ENCODE data around the gene BIK.

Gene BIK

GRCh38 chr22:43163241-43163795, 52.8 kb downstream of the BIK start:
- DNase-seq: no peak

DNA sequence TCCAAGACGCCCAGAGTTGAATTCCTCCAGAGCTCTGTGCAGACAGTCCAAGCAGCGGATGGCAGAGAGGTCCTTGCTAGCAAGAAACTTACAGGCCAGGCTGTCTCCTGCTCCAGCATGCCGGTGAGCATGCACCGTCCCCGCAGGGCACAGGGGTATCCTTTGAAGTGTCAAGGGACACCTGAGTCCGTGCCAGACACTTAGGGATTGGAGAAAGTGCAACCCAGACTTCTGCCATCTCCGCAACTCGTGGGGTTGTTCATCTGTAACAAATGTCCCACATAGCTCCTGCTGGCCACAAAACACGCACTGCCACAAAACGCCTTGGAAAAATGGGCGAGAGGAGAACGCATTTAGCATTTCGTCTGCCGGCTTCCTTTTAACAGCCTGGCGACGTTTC, 54.1 kb downstream of the BIK start:
- no peak for DNase-seq

DNA sequence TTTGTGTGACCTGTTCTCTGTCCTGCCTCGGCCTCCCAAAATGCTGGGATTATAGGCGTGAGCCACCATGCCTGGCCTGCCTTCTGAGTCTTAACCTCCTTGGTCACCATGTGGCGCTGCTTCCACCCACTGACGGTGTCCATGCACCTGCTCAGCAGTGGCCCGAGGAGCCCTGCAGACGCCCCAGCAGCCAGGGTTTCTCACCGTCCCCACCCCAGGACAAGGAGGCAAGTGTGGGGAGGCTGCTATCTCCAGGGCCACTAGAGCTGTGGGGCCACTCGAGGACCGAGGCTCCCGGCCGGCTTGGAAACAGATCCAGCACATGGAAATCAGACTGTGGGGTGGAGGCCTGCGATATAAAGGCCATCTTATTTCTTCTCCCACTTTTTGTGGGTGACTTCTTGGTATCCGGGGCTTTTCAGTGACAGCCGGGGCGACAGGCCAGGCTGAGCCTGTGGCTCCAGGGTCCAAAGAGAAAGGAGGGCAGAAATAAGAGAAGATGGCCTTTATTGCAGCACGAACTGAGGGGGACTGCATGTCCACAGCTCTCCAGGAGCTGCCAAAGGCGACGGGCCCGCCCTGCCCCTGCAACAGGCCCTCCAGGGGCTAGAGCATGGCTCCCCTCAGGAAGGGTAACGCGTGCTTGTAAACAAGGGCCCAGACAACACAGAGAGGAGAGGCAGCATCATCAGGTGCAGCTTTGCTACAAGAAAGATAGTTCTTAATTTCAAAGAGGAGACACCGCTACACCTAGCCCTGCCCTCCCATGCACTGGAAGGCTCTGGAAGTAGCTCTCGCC, 55.8 kb downstream of the BIK start:
- no peak for DNase-seq

GRCh38 chr22:43167001-43167589, 56.5 kb downstream of the BIK start:
- no peak for DNase-seq

DNA sequence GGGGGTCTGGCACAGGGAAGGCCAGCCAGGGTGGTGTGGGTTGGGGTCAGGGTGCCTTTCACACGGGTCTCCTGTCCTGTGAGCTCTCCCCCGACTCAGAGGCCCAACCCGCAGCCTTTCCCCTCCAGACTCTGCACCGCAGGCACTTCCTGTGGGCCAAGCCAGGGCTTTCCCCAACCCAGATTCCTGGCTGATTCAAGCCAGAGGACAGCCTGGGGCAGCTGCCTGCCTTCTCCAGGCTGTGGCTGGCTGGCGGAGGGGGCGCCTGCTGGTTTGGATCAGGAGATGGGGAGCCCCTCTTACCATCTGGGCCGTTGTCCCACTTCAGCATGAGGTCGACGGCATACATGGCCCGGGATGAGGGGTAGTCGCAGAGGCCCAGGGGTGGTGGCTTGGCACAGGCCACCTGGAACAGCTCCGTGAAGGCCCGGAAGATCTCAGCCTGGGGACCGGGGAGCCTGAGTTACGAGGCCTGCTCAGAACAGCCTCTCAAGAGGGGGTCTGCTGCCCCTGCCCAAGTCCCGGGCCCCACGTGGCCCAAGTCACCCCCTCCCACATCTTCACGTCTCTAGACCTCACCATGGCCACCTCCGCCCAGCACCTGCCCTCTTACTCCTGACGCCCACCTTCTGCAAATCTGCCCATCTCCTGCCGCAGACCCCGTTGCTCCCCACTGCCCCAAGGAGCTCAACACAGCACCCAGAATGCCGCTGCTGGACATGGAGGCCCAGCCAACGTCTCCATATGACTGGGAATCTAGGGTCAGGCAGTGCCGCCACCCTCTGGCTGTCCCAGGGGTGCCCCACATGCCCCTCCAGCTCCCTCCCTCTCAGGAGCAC, 58.1 kb downstream of the BIK start:
- DNase-seq: no peak

DNA sequence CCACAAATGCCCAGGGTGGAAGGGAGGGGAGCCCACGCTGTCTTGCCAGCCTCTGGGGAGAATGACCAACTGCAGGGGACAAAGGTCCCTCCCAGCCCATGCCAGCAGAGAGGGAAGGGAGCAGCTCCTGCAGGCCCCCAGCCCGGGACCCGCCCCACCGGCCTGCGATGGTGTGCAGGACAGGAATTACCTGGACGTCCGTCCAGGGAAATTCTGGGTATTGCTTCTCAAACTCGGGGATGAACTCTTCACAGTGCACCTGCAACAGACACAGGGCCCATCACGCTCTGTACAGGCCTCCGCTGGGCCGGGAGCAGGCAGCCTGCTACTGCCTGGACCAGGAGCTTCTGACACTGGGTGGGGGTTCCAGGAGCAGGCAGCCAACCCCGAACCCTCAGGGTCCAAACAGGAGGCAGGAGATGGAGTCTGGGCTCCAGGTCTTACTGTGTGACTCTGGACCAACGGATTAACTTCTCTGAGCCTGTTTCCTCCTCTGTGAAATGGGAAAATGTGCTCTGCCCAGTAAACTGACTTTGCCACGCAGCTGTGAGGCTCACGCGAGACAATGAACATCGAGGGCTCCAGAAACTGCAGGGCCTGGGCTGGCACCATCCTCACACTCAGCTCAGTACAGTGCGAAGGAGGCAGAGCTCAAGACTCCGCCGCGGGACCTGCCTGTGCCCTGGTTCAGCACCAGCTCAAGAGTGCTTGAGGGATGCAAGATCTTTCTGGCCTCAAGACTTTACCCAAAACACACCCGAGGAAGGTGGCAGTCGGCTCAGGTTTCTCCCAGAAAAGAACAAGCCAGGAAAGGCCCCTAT, 59.0 kb downstream of the BIK start:
- DNase-seq: no peak

- DNase-seq: no peak
Measured at GRCh38 chr22:43170131-43170480, 59.6 kb downstream of the BIK start.

DNA sequence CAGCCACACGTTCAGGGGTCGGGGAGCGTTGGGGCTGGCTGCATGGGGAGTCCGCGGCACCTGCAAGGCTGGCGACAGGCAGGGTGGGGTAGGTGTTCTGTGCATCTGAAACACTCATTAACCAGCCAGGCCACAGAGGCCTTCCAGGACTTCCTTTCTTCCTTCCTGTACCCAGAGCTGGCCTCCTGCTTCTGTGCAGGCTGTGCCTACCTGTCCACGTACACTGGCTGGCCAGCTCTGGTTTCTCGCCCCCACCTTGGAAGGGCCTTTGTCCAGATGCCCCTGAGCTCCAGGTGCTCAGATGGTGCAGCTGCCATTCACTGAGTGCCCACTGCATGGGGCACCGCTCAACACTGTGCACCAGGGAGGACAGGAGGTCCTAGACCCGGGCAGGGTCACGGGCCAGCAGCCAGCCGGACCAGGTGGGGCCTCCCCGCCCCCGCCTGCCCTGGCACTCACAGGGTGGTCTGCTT, 60.5 kb downstream of the BIK start:
- DNase-seq: no peak

DNA sequence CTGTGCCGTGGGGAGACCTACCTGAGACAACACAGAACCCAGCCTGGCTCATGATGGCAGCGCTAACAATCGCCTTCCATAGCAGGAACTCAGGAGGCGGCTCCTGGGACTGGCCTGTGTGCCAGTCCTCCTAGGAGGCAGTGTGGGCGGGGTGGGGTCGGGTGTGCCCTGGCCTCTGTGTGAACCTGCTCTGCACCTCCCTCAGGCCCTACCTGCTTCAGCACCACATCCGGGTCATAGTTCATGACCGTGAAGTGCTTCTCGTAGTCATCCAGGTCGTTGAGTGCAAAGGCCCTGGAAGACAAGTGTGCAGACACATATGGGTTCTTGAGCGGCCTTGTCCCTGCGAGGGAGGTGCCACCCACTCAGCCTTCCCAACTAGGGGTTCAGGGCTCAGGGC, 61.1 kb downstream of the BIK start:
- DNase-seq: no peak

GRCh38 chr22:43172191-43172590, 61.6 kb downstream of the BIK start:
- no peak for DNase-seq

DNA sequence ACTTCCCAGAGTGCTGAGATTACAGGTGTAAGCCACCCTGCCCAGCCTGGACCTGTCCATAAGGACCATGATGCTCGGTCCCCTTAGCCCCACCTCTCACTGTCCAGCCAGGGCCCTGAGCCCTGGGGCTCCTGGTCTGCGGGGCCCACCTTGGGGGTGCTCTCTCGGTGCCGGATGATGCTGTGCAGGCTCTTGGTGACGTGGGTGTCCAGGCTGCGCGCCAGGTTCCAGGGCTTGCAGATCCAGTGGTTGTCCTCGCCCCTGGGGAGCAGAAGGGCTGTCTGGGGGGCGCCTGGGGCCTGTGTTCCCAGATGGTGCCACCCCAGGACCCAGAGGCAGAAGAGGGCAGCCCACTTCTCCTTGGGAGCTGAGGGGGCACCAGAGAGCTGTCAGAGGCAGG, 63.0 kb downstream of the BIK start:
- DNase-seq: no peak

DNA sequence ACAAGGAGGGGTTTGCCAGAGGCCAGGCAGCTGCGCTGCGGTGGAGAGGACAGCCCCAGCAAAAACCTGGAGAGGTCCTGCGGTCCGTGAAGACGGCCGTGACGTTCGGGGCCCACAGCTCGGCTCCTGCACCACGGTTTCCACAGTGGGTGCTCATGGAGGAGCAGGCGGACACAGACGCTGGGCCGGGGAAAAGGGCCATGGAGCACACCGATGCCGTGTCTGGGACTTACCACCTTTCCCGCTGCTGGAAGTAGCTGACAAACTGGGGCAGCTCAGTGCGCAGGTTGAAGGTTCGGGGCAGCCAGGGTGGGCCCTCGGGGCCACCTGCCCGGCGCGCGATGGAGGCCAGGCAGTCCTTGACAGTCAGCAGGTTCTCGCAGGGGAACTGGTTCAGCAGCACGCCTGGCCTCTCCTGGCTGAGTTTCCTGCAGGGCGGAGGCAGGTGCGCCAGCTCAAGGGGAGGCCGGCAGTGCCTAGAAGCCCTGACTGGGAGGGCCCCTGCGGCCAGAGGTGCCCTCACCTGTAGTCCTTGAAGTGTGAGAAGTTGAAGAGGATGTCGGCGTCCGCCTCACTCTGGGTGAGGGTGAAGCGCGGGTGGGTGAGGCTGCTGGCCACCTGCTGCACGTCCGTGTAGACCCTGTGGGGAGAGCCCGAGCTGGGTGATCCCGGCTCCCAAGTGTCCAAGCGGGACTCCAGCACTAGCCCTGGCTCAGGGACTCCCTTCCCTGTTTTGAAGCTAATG, 63.6 kb downstream of the BIK start:
- DNase-seq: no peak

- DNase-seq: no peak
Measured at GRCh38 chr22:43174941-43175531, 64.5 kb downstream of the BIK start.

- DNase-seq: no peak
Measured at GRCh38 chr22:43176090-43176489, 65.5 kb downstream of the BIK start.

GRCh38 chr22:43177479-43177878, 66.9 kb downstream of the BIK start:
- no peak for DNase-seq
